Esophagus squamous epithelium (tissue), 5 donors: ENCODE results near the gene USP10. TPM values are rescaled to one million over a fixed set of nuclear protein-coding genes. Genes with fewer than 3 reads are reported as not detected.
"Not testable (repeated sequence)": the region's sequence is repeated elsewhere in the genome, so short reads cannot be mapped to it uniquely, and the experiment has no call there.

Experiments
- DNase-seq: peaks from one replicate; lab custom pipeline; 2025; lab: John Stamatoyannopoulos, UW
- H3K27ac ChIP-seq, 4 donors: fragments of 200-600 bp; sonication (generic); one replicate each; pipeline ENCODE4 v1.5.1; 2016 to 2019; ENCODE audit warnings: mild to moderate bottlenecking in 1 of 4
- H3K27me3 ChIP-seq, 4 donors: fragments of 200-600 bp; sonication (generic); 1 replicate in 3 of 4; 2 replicates in 1 of 4; pipeline versions ENCODE4 v1.5.1 to v1.6.0; 2017 to 2021; ENCODE audit warnings: antibody characterized with exemption in 1 of 4
- H3K36me3 ChIP-seq, 3 donors: fragments of 200-600 bp; sonication (generic); one replicate each; pipeline ENCODE4 v1.5.1; 2016 to 2019
- H3K4me1 ChIP-seq, 3 donors: fragments of 200-600 bp; sonication (generic); one replicate each; pipeline ENCODE4 v1.5.1; 2017 to 2019
- H3K4me3 ChIP-seq, 4 donors: fragments of 200-600 bp; sonication (generic); 1 replicate in 3 of 4; 2 replicates in 1 of 4; pipeline ENCODE4 v1.5.1; 2016 to 2019; ENCODE audit warnings: mild to moderate bottlenecking in 2 of 4, moderate library complexity in 1 of 4
- H3K9me3 ChIP-seq, 3 donors: fragments of 200-600 bp; sonication (generic); one replicate each; pipeline ENCODE4 v1.5.1; 2016 to 2019
- POLR2A ChIP-seq, 4 donors: fragments of 450-650 bp; IDR thresholded peaks; one replicate each; pipeline ENCODE4 v1.6.1; 2017; ENCODE audit warnings: antibody characterized with exemption in 4 of 4, mild to moderate bottlenecking in 4 of 4, moderate library complexity in 3 of 4
- WGBS, 2 donors: methylation state at CpG; one replicate each; pipeline ENCODE4 v1.1.5; 2018; 5-methylcytosine and 5-hydroxymethylcytosine counted together
- intact Hi-C: fragments of 100-400 bp; cut with DNase I; formaldehyde crosslinking; loops from one replicate; pipeline ENCODE4 v1.15.0; 2022
- total RNA-seq, 4 donors: library from RNA; depleted of rRNA; stranded (reverse); fragments of >200 nt; gene quantifications; one replicate each; pipeline ENCODE4 v1.1.0, GENCODE V29; 2016
- TF ChIP-seq, protein P1 (sequence below), 6 experiments: fragments of 450-650 bp in 4 of 6; fragments of 200-600 bp in 2 of 6; sonication (generic) in 2 of 6; IDR thresholded peaks; one replicate each; pipeline ENCODE4 v1.5.1; 2016 to 2019; ENCODE audit warnings: antibody characterized with exemption in 6 of 6, mild to moderate bottlenecking in 4 of 6, moderate library complexity in 4 of 6
- donor health status: DM: yes; HTN: yes; CAD: no.

USP10 gene
- total RNA-seq, 4 donors from 2014 or later: 44.7 to 71.5 (median 56.0) TPM

DNA sequence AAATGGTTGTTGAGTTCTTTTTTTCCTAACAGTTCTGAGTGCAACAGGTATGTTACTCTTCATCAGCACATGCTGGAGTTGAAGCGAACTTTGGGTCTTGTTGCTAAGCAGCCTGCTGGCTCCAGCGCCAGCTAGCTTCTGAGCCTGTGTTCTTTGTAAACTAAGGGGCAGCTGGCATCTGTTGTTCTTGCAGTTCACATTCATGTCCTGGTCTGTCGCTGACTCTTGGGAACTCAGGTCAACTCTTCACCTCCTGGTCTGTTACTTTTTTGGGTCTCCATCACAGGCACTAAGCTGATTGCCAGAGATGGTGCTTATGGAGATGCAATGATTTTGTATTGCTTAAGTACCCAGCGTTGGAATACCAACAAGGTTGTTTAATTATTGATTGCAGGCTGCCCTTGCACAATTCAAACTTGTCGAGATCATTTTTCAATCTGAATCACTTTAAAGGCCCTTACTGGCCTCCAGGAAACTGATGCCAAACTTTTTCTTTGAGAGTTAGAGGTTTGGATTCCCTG lies 40.9 kb downstream of the USP10 start:
- Histone ChIP-seq H3K4me3 (no peak overlapping the region), H3K36me3 (peaks cover 0 to 41% (median 0%) of the 10 kb centered on the region in 3 donors), H3K4me1 (peaks cover 29 to 76% (median 39%) of the 10 kb centered on the region in 3 donors), H3K9me3 (no peaks in the 10 kb centered on the region), H3K27me3 (no peaks in the 10 kb centered on the region), H3K27ac (peak overlapping the region in 2 of 4 donors; percentile 4 to 83)
- WGBS, 2 donors: 55 to 71% methylated on average over 5 of the region's 5 CpGs
- DNase-seq: no peak
- no peak for TF ChIP-seq POLR2A (IDR thresholded peaks at IDR 0.05)
- TF ChIP-seq, protein P1, sequence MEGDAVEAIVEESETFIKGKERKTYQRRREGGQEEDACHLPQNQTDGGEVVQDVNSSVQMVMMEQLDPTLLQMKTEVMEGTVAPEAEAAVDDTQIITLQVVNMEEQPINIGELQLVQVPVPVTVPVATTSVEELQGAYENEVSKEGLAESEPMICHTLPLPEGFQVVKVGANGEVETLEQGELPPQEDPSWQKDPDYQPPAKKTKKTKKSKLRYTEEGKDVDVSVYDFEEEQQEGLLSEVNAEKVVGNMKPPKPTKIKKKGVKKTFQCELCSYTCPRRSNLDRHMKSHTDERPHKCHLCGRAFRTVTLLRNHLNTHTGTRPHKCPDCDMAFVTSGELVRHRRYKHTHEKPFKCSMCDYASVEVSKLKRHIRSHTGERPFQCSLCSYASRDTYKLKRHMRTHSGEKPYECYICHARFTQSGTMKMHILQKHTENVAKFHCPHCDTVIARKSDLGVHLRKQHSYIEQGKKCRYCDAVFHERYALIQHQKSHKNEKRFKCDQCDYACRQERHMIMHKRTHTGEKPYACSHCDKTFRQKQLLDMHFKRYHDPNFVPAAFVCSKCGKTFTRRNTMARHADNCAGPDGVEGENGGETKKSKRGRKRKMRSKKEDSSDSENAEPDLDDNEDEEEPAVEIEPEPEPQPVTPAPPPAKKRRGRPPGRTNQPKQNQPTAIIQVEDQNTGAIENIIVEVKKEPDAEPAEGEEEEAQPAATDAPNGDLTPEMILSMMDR (IDR thresholded peaks at IDR 0.05): no peak
- intact Hi-C loops: no loop called here

DNA sequence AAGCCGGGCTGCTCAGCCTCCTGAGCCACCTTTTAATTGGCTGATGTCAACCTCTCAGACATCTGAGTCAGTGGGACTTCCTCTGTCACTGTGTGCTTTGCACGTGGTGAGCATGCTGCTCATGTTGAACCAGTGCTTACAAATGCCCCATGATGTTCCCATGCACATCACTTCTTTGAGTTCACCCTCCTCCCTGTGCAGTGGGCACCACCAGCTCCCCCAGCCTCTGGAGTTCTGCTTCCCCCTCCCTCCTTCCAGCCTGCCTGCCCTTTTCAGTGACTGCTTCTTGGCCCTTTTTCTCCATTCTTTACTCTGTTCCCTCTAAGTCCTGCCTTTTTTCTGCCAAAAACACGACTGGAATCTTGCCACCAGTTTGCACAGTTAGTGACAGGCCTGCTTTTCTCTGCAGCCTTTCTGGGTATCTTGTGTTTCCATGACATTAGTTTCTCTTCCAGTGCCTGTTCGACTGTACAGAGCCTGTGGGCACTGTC lies 41.6 kb downstream of the USP10 start:
- 17 to 20% methylated on average over 4 of the region's 4 CpGs for WGBS, 2 donors

DNA sequence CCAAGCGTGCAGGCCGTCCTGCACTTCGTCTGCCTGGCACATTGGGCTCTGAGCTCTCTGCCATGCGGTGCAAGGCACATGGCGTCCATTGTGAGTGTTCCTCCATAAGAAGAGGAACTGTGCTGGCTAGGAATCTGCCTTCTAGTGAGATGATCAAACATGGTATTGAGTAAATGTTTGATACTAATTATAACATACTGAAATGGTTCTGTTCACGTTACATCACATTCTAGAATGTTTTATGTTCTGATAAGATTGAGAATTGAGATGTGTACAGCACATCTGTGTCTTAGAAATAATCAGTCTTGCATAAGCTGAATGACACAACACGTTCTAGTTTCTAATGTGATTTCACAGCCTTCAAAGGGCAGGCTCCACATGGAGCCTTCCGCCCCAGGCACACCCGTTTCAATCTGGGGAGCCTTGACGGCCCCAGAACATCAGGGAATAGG lies 42.9 kb downstream of the USP10 start:
- 71 to 80% methylated on average over 9 to 10 of the region's 10 CpGs for WGBS, 2 donors
- no peaks in the 10 kb centered on the region for H3K27me3 ChIP-seq
- TF ChIP-seq POLR2A (IDR thresholded peaks at IDR 0.05): no peak
- TF ChIP-seq, protein P1 (IDR thresholded peaks at IDR 0.05): no peak
- H3K27ac ChIP-seq: peak overlapping the region in 3 of 4 donors; percentile 5 to 83 (median 24)
- H3K4me3 ChIP-seq: no peak overlapping the region
- intact Hi-C loops: no loop called here
- peaks cover 0 to 55% (median 4%) of the 10 kb centered on the region in 3 donors for H3K36me3 ChIP-seq
- DNase-seq: no peak
- no peaks in the 10 kb centered on the region for H3K9me3 ChIP-seq
- peaks cover 17 to 56% (median 33%) of the 10 kb centered on the region in 3 donors for H3K4me1 ChIP-seq

More for the DNA sequence above, 41.6 kb downstream of the USP10 start:
- TF ChIP-seq, protein P1 (IDR thresholded peaks at IDR 0.05): no peak
- TF ChIP-seq POLR2A (IDR thresholded peaks at IDR 0.05): no peak
- Histone ChIP-seq H3K36me3 (peaks cover 0 to 48% (median 0%) of the 10 kb centered on the region in 3 donors), H3K27ac (peak overlapping the region in 3 of 4 donors; percentile 5 to 83 (median 7)), H3K4me3 (no peak overlapping the region), H3K4me1 (peaks cover 27 to 69% (median 37%) of the 10 kb centered on the region in 3 donors), H3K27me3 (no peaks in the 10 kb centered on the region), H3K9me3 (no peaks in the 10 kb centered on the region)
- intact Hi-C loops: no loop called here
- no peak for DNase-seq

DNA sequence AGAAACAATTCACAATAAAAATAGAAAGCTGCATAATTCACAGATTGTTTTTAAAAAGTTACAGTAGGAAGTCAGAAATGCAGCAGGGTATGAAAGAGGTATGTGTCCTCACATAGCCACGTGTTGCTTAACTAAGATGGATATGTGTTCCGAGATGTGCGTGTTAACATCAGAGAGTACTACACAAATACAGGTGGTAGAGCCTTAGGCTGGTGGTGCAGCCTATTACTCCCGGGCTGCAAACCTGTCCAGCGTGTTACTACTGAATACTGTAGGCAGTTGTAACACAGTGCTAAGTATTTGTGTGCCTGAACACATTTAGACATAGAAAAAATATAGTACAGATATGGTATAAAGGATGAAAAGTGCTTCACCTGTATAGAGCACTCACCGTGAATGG lies 46.4 kb downstream of the USP10 start:
- H3K9me3 ChIP-seq: no peaks in the 10 kb centered on the region
- peaks cover 5 to 40% (median 10%) of the 10 kb centered on the region in 3 donors for H3K4me1 ChIP-seq
- WGBS, 2 donors: 76 to 83% methylated on average over 6 of the region's 6 CpGs
- H3K27ac ChIP-seq: no peak overlapping the region
- no peak for DNase-seq
- TF ChIP-seq, protein P1 (IDR thresholded peaks at IDR 0.05): no peak
- TF ChIP-seq POLR2A (IDR thresholded peaks at IDR 0.05): no peak
- intact Hi-C loops: no loop called here
- no peak overlapping the region for H3K4me3 ChIP-seq
- no peaks in the 10 kb centered on the region for H3K27me3 ChIP-seq
- peaks cover 0 to 46% (median 4%) of the 10 kb centered on the region in 3 donors for H3K36me3 ChIP-seq

DNA sequence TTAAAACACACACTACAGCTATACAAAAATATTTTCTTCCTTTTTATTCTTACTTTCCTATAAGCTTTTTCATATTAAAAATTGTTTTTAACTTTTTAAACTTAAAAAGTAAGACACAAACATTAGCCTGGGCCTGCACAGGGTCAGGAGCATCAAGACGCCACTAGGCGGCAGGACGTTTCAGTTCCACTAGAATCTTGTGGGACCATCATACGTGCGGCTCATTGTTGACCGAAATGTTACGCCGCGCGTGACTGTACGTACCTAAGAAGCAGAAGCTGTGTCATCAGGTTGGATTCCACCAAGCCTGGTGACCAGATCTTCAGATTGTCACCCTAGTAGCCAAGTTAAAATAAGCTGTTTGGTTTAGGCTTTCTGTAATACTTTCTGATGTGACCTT lies 47.1 kb downstream of the USP10 start:
- no peak overlapping the region for H3K4me3 ChIP-seq
- no peaks in the 10 kb centered on the region for H3K9me3 ChIP-seq
- H3K27ac ChIP-seq: no peak overlapping the region
- intact Hi-C loops: no loop called here
- 93 to 95% methylated on average over 7 to 11 of the region's 11 CpGs for WGBS, 2 donors
- peaks cover 2 to 40% (median 12%) of the 10 kb centered on the region in 3 donors for H3K4me1 ChIP-seq
- H3K36me3 ChIP-seq: peaks cover 0 to 42% (median 4%) of the 10 kb centered on the region in 3 donors
- no peak for DNase-seq
- TF ChIP-seq, protein P1 (IDR thresholded peaks at IDR 0.05): peak in 2 of 6 experiments; percentile 22 to 28
- no peak for TF ChIP-seq POLR2A (IDR thresholded peaks at IDR 0.05)
- no peaks in the 10 kb centered on the region for H3K27me3 ChIP-seq

DNA sequence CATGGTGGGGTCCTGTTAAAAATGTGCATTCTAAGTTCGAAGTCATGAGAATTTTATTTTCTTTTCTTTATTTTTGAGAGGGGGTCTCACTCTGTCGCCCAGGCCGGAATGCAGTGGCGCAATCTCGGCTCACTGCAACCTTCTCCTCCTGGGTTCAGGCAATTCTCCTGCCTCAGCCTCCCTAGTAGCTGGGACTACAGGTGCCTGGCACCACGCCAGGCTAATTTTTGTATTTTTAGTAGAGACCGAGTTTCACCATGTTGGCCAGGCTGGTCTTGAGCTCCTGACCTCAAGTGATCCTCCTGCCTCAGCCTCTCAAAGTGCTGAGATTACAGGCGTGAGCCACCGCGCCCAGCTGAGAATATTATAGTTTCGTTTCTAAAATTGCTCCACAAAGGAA lies 48.4 kb downstream of the USP10 start:
- DNase-seq, intact Hi-C loops, H3K4me3 ChIP-seq, H3K27me3 ChIP-seq, H3K9me3 ChIP-seq: not testable (repeated sequence)
- peaks cover 0 to 30% (median 4%) of the 10 kb centered on the region in 3 donors for H3K36me3 ChIP-seq
- peak overlapping the region in 1 of 4 donors; percentile 78 for H3K27ac ChIP-seq
- peaks cover 0 to 40% (median 9%) of the 10 kb centered on the region in 3 donors for H3K4me1 ChIP-seq
- 97 to 98% methylated on average over 10 to 11 of the region's 11 CpGs for WGBS, 2 donors
